ENCODE data around the gene TRIM72.
"Not testable (repeated sequence)": the region's sequence is repeated elsewhere in the genome, so short reads cannot be mapped to it uniquely, and the experiment has no call there.

TRIM72 gene

DNA sequence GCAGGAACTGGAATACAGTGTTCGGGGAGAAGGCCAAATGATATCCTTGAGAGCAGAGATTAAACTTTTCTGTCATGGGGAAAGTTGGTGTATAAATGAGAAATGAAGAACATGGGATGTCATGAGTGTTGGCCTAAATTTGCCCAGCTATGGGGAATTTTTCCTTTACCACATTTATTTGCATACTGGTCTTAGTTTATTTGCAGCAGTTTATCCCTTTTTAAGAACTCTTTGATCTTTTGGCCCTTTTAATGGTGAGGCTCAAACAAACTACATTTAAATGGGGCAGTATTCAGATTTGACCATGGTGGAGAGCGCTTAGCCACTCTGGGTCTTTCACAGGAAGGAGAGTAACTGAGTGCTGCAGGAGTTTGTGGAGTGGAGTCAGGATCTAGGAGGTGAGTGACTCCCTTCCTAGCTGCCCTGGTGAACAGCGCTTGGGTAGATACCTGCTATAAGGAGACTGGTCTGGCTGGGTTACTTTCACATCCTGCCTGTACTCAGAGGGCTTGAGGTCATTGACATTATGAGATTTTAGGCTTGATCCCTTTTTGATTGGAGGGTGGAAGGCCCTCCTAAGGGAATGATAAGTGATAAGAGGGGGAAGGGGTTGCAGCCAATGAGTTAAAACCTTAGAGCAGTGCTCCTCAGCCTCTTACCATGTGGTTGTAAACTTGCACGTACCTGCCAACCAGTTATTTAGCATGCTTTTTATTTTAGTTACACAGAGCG is 22.1 kb upstream of the TRIM72 start:
- DNase-seq = no peak

DNA sequence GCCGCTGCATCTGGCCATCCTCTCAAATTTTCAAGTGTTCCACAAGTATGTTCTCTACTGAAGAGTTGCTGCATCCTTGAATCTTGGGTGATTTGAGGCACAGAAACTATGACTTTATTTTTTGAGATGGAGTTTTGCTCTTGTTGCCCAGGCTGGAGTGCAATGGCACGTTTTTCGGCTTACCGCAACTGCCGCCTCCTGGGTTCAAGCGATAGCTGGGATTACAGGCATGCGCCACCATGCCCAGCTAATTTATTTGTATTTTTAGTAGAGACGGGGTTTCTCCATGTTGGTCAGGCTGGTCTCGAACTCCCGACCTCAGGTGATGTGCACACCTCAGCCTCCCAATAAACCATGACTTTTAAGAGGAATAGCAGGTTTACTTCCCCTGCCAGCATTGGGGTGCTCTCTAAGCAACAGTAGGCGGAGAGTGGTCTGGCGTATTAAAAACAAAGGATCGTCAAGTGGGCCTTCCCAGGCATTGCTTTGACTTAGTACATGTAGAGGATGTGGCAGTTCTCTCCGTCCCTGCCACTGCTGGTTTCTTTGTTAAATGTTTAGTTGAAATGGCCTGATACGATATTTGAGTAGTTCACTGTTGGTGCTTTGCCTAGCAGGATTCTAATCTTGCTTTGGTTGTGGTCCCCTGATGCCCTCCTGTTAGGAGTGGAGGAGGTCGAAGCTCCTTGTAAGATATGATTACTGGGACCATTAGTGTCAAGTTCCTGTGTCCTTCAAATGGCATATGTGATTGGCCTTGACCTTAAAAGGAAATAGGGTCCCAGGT is 20.9 kb upstream of the TRIM72 start:
- DNase-seq = no peak

DNA sequence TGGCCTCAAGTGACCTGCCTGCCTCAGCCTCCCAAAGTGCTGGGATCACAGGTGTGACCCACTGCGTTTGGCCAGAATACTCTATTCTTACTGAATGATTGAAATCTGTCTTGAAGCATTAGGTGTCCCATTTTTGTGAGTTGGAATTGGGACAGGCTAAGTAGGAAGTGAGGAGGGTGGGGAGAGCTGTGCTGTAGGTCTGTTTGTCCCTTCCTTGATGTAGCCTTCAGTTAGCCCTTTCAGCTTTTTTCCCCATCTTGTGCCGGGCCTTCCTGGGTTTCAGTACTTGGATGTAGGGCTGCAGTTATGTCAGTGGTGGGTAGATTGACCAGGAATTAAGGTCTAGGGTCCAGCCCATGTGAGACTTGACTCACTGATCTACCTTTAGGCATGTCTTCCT is 20.0 kb upstream of the TRIM72 start:
- DNase-seq = no peak

DNA sequence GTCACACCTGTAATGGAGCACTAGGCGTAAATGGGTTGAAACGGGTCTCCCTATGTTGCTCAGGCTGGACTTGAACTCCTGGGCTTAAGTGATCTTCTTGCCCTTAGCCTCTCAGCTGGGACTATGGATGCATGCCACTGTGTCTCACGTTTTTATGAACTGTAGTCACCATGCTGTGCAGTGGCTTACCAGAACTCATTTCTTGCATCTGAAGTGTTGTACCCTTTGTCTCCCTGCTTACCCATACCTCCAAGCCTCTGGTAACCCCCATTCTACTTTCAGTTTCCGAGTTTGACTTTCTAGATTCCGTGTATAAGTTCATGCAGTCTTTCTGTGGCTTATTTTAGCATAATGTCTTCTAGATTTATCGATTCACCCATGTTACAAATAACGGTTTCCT is 19.0 kb upstream of the TRIM72 start:
- DNase-seq = no peak

DNA sequence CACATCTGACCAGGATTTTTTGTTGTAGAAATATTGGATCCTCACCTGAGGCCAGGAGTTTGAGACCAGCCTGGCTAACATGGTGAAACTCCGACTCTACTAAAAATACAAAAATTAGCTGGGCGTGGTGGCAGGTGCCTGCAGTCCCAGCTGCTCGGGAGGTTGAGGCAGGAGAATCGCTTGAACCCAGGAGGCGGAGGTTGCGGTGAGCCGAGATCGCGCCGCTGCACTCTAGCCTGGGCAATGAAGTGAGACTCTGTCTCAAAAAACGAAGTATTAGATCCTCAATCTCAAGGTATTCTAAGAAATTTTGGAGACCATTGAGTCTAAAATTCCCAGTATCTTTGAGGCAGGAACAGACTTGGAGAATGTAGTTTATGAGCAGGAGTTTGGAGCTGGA is 18.1 kb upstream of the TRIM72 start:
- not testable (repeated sequence) for DNase-seq

DNA sequence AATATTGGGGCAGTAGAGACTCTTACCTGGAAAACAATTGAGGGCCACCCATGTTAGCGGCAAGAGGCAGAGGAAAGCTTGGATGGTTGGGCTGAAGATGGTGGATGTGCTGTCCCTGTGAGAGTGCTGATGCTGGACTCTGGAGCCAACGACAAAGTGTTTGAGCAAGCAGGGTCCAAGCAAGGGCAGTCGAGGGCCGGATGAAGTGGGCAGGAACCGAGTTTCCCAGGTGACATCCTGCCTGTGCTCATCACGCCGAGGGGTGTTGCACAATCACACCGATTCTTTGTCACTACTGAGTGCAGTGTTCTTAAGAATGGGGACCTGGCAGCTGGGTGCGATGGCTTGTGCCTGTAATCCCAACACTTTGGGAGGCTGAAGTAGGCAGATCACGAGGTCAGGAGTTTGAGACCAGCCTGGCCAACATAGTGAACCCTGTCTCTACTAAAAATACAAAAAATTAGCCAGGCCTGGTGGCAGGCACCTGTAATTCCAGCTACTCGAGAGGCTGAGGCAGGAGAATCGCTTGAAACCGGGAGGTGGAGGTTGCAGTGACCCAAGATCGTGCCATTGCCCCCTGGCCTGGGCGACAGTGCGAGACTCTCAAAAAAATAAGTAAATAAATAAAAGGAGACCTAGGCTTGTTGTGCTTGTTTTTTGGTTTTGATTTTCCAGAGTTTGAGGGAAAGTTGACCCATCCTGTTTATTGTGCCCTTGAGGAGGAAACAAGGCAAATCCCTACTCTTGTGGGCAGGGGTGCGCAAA is 17.4 kb upstream of the TRIM72 start:
- no peak for DNase-seq

DNA sequence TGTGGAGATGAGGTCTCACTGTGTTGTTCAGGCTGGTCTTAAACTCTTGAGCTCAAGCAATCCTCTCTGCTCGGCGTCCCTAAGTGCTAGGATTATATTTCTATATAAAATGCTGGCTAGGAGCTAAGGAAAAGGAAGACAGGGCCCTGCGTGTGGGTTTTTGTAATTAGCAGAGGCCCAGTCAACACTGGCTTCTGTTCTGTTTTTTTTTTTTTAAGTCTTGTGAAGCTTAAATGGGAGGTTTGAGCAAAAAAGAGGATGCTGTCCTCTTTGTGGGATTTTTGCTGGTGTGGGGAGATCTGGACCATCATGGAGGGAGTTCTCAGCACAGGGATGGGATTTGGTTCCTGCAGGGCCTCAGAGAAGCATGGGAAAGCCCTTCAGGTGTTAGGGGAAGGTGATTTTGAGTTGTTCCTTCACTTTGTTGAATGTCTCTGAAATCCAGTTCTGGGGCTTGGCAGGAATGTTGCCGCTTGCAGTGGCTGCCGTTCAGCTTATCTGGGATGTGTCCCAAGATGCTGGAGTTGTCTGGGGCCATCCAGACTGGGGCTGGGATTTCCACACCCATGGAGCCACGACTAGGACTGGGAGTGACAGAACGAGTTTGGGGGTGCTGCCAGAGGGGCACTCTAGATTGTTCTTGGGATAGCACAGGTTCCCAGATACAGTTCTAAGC is 15.6 kb upstream of the TRIM72 start:
- no peak for DNase-seq

DNA sequence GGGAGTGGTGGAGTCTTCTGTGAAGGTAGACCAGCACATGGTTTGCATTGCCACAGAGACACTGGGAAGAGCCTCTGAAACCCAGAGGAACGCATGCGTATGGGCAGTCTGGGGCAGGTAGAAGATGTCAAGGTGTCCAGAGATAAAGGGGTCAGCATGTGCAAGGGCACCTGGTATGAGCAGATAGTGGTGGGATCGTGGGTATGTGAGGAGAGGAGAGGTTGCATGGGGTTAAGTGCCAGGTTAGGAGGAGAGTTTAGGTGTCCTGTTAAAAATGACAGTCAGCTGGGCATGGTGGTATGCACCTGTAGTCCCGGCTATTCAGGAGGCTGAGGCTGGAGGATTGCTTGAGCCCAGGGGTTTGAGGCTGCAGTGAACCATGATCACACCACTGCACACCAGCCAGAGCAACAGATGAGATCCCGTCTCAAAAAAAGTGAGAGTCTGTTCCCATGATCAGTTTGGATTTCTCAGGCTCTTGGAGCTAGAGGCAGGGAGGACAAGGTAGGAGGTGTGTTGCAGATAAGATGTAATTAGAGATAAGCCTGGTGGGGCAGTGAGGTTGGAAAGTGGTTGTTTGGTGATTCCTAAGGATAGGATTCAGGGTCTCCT is 14.4 kb upstream of the TRIM72 start:
- DNase-seq = no peak

DNA sequence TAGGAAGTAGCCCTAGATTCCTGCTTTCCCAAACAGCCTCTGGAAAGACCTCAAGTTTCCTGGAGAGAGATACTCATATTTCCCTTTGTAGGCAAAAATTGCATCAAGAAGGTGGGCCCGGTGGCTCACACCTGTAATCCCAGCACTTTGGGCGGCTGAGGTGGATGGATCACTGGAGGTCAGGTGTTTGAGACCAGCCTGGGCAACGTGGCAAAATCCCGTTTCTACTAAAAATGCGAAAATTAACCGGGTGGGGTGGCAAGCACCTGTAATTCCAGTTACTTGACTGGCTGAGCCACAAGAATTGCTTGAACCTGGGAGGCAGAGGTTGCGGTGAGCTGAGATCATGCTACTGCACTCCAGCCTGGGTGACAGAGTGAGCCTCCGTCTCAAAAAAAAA is 13.8 kb upstream of the TRIM72 start:
- DNase-seq = not testable (repeated sequence)

DNA sequence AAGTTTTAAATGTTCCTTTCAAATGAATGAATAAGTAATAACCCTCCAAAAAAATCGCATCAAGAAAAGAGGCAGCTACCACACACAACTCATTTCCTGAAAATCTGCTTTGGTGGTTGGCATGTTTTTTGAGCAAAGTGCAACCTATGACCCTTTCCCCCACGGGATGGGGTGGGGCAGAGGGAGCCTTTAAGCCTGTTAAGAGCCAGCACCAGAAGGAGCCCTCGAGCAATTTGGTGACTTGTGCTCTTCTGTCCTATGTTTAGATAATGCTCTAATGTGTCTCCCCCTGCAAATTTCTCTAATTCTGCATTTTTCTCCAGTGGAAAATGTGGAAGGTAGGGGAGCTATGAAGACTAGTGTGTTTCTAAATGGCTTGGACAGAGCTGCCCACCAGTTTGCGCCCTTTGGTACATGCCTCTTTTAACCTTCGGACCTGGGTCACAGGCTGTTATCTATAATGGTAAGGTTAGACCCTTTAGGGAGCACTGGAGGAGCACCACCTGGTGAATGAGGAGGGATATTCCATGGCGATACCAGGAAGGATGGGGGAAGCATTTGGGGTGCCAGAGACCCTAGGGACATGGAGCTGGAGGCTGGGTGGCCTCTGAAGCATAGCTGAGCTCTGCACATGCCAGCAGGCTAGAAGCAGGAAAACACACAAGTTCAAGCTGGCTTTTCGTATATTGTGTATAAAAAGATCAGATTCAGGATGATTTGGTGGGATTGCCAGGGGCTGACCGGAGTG is 12.9 kb upstream of the TRIM72 start:
- no peak for DNase-seq

DNA sequence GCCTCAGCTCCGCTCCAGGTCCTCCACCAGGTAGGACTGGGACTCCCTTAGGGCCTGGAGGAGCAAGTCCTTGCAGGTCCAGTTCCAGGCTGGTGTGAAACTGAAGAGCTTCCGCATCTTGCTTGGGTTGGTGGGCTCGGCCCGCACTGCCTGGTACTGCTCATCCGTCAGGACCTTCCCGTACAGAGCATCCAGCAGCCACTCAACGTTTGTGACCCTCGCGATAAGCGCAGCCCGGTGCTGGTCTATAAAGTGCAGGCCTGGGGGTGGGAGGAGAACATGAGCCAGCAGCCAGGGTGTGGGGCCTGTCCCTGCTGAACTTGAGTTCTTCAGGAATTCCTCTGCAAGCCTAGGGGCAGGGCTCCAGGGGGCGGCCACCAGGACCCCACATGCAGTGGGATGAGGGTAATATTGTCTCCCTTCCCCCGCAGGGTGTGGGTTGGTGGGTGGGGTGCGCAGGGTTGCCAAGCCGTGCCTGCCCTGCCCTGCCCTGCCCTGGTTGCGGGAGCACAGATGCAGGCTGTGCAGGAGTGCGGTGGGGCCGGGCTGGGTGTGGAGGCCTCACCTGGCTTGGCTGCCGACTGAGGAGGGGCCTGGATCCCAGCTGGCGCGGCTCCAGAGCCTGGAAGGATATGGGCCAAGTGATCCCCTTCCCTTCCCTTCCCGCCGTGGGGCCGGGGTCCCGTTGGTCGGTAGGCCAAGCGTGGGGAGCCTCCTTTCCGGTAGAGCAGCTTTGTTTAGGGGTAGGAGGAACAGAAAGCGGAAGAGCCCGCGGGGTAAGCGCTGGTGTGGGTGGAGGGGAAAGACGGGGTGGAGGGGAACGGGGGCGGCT is 12.1 kb upstream of the TRIM72 start:
- DNase-seq = no peak

DNA sequence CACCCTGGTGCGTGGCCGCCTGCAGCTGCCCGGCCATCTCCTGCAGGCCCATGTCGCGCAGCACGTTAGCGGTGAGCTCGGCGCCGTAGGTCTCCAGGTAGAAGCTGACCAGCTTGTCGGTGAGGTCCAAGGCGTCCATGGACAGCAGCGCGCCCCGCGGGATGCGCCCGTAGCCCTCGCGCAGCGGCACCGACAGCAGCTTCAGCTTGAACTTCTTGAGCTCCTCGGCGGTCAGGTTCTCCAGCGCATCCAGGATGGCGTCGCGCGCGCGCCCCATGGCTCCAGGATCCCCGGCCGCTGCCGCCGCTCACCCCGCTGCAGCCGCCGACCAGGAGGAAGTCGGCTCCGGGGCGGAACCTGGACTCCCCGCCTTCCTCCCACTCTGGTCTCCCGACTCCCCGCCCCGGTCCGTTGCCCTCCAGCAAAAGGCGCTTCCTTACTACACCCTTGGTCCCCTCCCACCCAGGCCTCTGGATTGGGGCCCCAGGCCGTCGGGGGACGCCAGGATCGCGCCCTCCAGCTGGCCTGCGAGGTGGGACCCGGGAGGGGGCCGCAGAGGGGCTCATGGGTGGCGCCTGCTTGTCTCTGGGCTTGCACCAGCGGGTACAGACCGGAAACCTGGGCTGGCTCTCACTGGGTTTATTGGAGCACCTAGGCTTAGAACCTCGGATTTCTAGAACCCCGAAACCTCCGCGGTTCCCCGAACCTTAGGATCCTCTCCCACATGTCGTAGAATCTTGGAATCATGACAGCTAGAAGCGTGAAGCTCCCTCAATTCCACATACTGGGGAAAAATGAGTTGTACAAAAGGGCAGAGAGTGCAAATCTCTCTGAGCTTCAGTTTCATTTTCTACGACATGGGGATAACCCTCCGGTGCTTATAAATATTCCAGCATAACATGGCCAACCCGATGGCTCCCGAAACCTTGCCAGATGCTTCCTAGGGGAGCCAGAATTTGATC is 11.2 kb upstream of the TRIM72 start, which contains the start of gene PYCARD:
PYCARD (minus strand) TSS at position 347 of the 962 bp plus-strand sequence; CDS start at position 277, 70 bp downstream.
- no peak for DNase-seq

DNA sequence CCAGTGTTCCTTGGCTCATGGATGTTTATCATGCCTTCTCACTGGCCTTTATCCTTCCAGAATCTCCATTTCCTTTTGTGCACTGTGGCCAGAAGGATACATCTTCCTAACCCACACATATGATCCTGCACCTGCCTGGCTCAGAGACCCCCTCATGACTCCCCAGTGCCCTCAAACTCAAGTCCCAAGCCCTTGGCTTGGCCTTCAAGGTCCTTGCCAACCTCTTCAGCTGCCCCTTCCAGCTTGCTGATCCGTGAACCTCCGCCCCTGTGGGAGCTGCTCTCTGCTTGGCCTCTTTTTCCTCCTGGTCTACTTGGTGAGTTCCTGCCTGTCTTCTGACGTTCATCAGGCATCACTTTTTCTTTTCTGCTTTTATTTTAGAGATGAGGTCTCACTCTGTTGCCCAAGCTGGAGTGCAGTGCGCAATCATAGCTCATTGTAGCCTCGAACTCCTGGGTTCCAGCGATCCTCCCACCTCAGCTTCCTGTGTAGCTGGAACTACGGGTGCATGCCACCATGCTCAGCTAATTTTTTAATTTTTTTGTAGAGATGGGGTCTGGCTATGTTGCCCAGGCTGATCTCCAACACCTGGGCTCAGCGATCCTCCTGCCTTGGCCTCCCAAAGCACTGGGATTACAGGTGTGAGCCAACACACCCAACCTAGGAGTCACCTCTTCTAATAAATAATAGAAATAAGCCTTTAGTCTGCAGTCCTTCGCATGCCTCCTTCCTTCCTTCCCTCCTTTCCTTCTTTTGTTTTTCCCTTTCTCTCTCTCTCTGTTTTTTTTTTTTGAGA is 8.8 kb upstream of the TRIM72 start:
- no peak for DNase-seq

DNA sequence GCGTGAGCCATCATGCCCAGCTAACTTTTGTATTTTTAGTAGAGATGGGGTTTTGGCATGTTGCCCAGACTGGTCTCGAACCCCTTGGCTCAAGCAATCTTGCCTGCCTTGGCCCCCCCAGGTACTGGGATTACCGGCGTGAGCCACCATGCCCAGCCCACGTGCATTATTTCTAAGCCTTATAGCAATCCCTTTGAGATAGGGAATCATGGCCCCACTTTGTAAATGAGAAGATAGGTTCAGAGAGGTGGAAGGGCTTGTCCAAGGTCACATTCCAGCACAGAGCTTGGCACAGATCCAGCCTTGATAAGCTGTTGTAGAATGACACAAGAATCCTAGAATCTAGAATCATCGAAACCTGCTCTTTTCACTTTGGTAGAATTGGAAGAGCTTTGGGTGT is 7.1 kb upstream of the TRIM72 start:
- no peak for DNase-seq

DNA sequence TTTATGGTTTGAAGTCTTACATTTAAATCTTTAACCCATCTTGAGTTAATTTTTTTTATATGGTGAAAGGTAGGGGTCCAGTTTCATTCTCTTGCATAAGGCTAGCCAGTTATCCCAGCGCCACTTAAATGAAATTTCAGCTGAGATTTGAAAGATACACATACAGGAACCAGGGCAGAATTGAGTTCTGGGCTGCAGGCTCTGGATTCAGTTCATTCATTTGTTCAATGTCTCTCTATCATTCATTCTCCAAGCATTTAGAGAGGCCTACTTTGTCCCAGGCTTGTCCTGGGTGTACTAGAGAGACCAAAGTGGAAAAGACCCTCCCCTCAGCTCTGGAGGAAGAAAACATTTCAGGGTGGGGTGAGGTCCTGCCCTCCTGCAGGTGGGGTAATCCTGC is 577 bp upstream of the TRIM72 start:
- no peak for DNase-seq

DNA sequence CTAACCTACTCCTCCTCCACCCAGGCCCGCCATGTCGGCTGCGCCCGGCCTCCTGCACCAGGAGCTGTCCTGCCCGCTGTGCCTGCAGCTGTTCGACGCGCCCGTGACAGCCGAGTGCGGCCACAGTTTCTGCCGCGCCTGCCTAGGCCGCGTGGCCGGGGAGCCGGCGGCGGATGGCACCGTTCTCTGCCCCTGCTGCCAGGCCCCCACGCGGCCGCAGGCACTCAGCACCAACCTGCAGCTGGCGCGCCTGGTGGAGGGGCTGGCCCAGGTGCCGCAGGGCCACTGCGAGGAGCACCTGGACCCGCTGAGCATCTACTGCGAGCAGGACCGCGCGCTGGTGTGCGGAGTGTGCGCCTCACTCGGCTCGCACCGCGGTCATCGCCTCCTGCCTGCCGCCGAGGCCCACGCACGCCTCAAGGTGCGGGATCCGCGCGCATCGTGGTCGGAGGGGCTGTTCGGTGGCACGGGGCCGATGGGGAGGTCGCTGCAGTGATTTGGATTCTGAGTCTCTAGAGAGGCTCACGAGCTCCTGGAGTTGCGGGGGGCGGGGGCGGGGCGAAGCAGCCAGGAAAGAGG is 878 bp downstream of the TRIM72 start:
- no peak for DNase-seq

DNA sequence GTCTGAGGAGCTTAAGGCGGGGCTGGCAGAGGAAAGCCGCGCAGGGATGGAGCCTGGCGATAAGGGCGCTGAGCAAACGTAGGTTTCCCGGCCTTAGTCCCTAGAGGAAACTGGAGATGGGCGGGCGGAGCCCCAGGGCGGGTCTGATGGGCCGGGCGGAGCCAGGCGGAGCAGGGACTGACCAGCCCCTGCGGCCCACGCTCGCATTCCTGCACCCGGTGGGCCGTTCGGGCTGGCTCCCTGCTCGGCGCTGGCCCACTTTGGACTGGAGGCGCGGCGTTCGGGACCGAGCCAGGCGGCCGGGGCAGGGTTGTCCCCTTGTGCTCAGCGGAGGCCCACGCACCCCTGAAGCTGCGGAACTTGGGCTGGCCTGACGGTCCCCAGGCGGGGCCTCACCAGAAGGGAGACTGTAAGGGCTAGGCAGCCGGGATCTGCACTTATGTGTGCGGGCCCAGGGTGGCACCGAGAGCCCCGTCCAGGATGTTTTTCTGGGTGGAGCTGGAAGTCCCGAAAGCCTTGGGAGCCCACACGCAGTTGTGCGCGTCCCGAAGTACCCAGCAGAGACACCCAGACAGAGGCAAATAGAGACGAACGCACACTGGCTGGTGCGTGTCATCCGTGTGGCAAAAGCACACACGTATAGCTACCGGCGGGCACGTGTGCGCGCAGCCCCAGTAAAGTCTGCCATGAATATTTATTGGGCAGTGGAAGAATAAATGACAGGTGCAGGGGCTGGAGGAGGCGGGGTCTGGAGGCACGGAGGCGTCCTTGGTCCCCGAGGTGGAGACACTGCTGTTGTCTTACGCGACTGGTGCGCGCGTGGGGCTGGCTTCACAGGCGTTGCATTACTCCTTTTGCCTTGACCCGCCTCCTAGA is 1.6 kb downstream of the TRIM72 start:
- no peak for DNase-seq
